ENCODE data around the gene DHRSX.
"Not testable (repeated sequence)": the region's sequence is repeated elsewhere in the genome, so short reads cannot be mapped to it uniquely, and the experiment has no call there.

- not testable (repeated sequence) for TF ChIP-seq CTCF (IDR thresholded peaks at IDR 0.05); EZH2 (IDR thresholded peaks at IDR 0.05; ENCODE audit: borderline replicate concordance, insufficient read depth, low read depth, low read length, poor library complexity, severe bottlenecking)
These were observed 40.7 kb downstream of the DHRSX start for GRCh38 chrX:2460048-2460447.
